SHP77 treated with DMSO at 0.1 percent for 48 hours (cell line): Measurements from ENCODE around the gene UBR7.
"Not testable (repeated sequence)": the region's sequence is repeated elsewhere in the genome, so short reads cannot be mapped to it uniquely, and the experiment has no call there.

ENCODE experiments used
- DNase-seq: peaks from one replicate; lab custom pipeline; 2025; lab: John Stamatoyannopoulos, UW

Gene UBR7

GRCh38 chr14:93195316-93195999 is 11.6 kb upstream of the UBR7 start:
- no peak for DNase-seq

GRCh38 chr14:93199031-93199430 is 8.0 kb upstream of the UBR7 start:
- no peak for DNase-seq

GRCh38 chr14:93200553-93200952 is 6.5 kb upstream of the UBR7 start:
- DNase-seq: no peak

GRCh38 chr14:93201155-93201704 is 5.8 kb upstream of the UBR7 start:
- no peak for DNase-seq

- peak; percentile 21 for DNase-seq
Observed at GRCh38 chr14:93207468-93208308, 632 bp downstream of the UBR7 start.

- DNase-seq: no peak
Observed at GRCh38 chr14:93212432-93212831, 5.4 kb downstream of the UBR7 start.

- no peak for DNase-seq
Observed at GRCh38 chr14:93214598-93214997, 7.5 kb downstream of the UBR7 start.

- peak; percentile 18 for DNase-seq
Observed at GRCh38 chr14:93219103-93219726, 12.2 kb downstream of the UBR7 start.

- DNase-seq: no peak
Observed at GRCh38 chr14:93220509-93220908, 13.5 kb downstream of the UBR7 start.

- no peak for DNase-seq
Observed at GRCh38 chr14:93223565-93223964, 16.5 kb downstream of the UBR7 start.

GRCh38 chr14:93228550-93228949 is 21.5 kb downstream of the UBR7 start:
- DNase-seq: no peak

- DNase-seq: no peak
Observed at GRCh38 chr14:93230539-93230938, 23.5 kb downstream of the UBR7 start.

- no peak for DNase-seq
Observed at GRCh38 chr14:93231129-93231979, 24.3 kb downstream of the UBR7 start.

- DNase-seq: no peak
Observed at GRCh38 chr14:93232159-93232558, 25.1 kb downstream of the UBR7 start.

GRCh38 chr14:93233078-93233477 is 26.0 kb downstream of the UBR7 start:
- DNase-seq: not testable (repeated sequence)

- DNase-seq: no peak
Observed at GRCh38 chr14:93234798-93235197, 27.7 kb downstream of the UBR7 start.

- no peak for DNase-seq
Observed at GRCh38 chr14:93239869-93240677, 33.0 kb downstream of the UBR7 start.

GRCh38 chr14:93240678-93241000 is 33.6 kb downstream of the UBR7 start:
- no peak for DNase-seq

GRCh38 chr14:93245764-93246420 is 38.8 kb downstream of the UBR7 start:
- no peak for DNase-seq

- DNase-seq: no peak
Observed at GRCh38 chr14:93246534-93246933, 39.5 kb downstream of the UBR7 start.
